GM12872 (cell line): ENCODE results near the gene SRRM3.

Source experiments
- CTCF ChIP-seq: IDR thresholded peaks from 3 replicates; pipeline ENCODE4 v1.5.1; 2011; ENCODE audit warnings: low read depth, mild to moderate bottlenecking, low read length, moderate library complexity; ENCODE audit not compliant: insufficient read depth

The SRRM3 gene

GRCh38 chr7:76193466-76193865 is 8.2 kb upstream of the SRRM3 start:
- no peak for TF ChIP-seq CTCF

- no peak for TF ChIP-seq CTCF
Observed at GRCh38 chr7:76193883-76194282, 7.8 kb upstream of the SRRM3 start.

GRCh38 chr7:76196786-76197185 is 4.9 kb upstream of the SRRM3 start:
- no peak for TF ChIP-seq CTCF

- no peak for TF ChIP-seq CTCF
Observed at GRCh38 chr7:76198202-76198601, 3.5 kb upstream of the SRRM3 start.

GRCh38 chr7:76202666-76203030 is 952 bp downstream of the SRRM3 start:
- no peak for TF ChIP-seq CTCF

GRCh38 chr7:76204147-76204546 is 2.5 kb downstream of the SRRM3 start:
- no peak for TF ChIP-seq CTCF

GRCh38 chr7:76206633-76207032 is 4.9 kb downstream of the SRRM3 start:
- TF ChIP-seq CTCF, result no peak

GRCh38 chr7:76209310-76209709 is 7.6 kb downstream of the SRRM3 start:
- TF ChIP-seq CTCF, result no peak
